KMS-11 (cell line): ENCODE data around the gene GHRH.

Experiments
- H2AFZ ChIP-seq: fragments of 200-600 bp; sonication (generic); 2 replicates; pipeline ENCODE4 v1.6.1; 2016; ENCODE audit warnings: antibody characterized with exemption, mixed run types, low read depth
- H3K27ac ChIP-seq: fragments of 200-600 bp; sonication (generic); 2 replicates; pipeline ENCODE4 v1.6.1; 2016; ENCODE audit warnings: mild to moderate bottlenecking, mixed run types
- H3K27me3 ChIP-seq: fragments of 200-600 bp; sonication (generic); 2 replicates; pipeline ENCODE4 v1.6.1; 2017; ENCODE audit warnings: mild to moderate bottlenecking, low read depth, mixed run types, moderate library complexity; ENCODE audit not compliant: insufficient read depth
- H3K36me3 ChIP-seq: fragments of 200-600 bp; sonication (generic); 2 replicates; pipeline ENCODE4 v1.6.1; 2017; ENCODE audit warnings: mild to moderate bottlenecking, mixed run types; ENCODE audit not compliant: insufficient read depth
- H3K4me1 ChIP-seq: fragments of 200-600 bp; sonication (generic); 2 replicates; pipeline ENCODE4 v1.6.1; 2016; ENCODE audit warnings: mild to moderate bottlenecking, low read depth, mixed run types; ENCODE audit not compliant: poor library complexity, severe bottlenecking
- H3K4me2 ChIP-seq: fragments of 200-600 bp; sonication (generic); 2 replicates; pipeline ENCODE4 v1.7.0; 2016; ENCODE audit warnings: mild to moderate bottlenecking, mixed run types
- H3K4me3 ChIP-seq: fragments of 200-600 bp; sonication (generic); IDR thresholded peaks from 2 replicates; pipeline ENCODE4 v1.6.1; 2017; ENCODE audit warnings: low read depth, low read length, mixed read lengths; ENCODE audit not compliant: insufficient read depth
- H3K79me2 ChIP-seq: fragments of 200-600 bp; sonication (generic); 2 replicates; pipeline ENCODE4 v1.6.1; 2016; ENCODE audit warnings: low read depth, mixed run types; ENCODE audit not compliant: insufficient read depth
- H3K9ac ChIP-seq: fragments of 200-600 bp; sonication (generic); 2 replicates; pipeline ENCODE4 v1.6.1; 2016; ENCODE audit warnings: mild to moderate bottlenecking, mixed run types
- H4K20me1 ChIP-seq: fragments of 200-600 bp; sonication (generic); 2 replicates; pipeline ENCODE4 v1.6.1; 2016; ENCODE audit warnings: mild to moderate bottlenecking, mixed run types; ENCODE audit not compliant: insufficient read depth
- CTCF ChIP-seq: fragments of 200-600 bp; sonication (generic); conservative IDR thresholded peaks from 2 replicates; pipeline ENCODE4 v1.6.1; 2017; ENCODE audit warnings: low read depth, mild to moderate bottlenecking, antibody characterized with exemption, low read length, moderate library complexity, mixed read lengths

GHRH gene

GRCh38 chr20:37298190-37298939 is 36.8 kb upstream of the GHRH start:
- H4K20me1 ChIP-seq, result no peaks in the 10 kb centered on the region
- peaks cover 13% of the 10 kb centered on the region; the same call in 1 of the 2 replicates for H3K79me2 ChIP-seq
- TF ChIP-seq CTCF, result no peak
- no peak overlapping the region for H2AFZ ChIP-seq
- no peak overlapping the region for H3K4me2 ChIP-seq
- peaks cover 9% of the 10 kb centered on the region for H3K4me1 ChIP-seq
- no peak overlapping the region for H3K9ac ChIP-seq
- no peak overlapping the region for H3K27ac ChIP-seq
- H3K36me3 ChIP-seq, result no peaks in the 10 kb centered on the region
- H3K4me3 ChIP-seq, result no peak overlapping the region
- H3K27me3 ChIP-seq, result no peaks in the 10 kb centered on the region

GRCh38 chr20:37297066-37297736 is 35.6 kb upstream of the GHRH start:
- H3K9ac ChIP-seq, result no peak overlapping the region
- no peaks in the 10 kb centered on the region for H4K20me1 ChIP-seq
- H3K4me2 ChIP-seq, result no peak overlapping the region
- no peak overlapping the region for H2AFZ ChIP-seq
- no peaks in the 10 kb centered on the region for H3K36me3 ChIP-seq
- peaks cover 14% of the 10 kb centered on the region; the same call in 1 of the 2 replicates for H3K79me2 ChIP-seq
- H3K27me3 ChIP-seq, result no peaks in the 10 kb centered on the region
- TF ChIP-seq CTCF, result no peak
- no peak overlapping the region for H3K27ac ChIP-seq
- peaks cover 9% of the 10 kb centered on the region for H3K4me1 ChIP-seq
- H3K4me3 ChIP-seq, result no peak overlapping the region

- H3K27ac ChIP-seq, result no peak overlapping the region
Observed at GRCh38 chr20:37296371-37296770, 34.8 kb upstream of the GHRH start.

DNA sequence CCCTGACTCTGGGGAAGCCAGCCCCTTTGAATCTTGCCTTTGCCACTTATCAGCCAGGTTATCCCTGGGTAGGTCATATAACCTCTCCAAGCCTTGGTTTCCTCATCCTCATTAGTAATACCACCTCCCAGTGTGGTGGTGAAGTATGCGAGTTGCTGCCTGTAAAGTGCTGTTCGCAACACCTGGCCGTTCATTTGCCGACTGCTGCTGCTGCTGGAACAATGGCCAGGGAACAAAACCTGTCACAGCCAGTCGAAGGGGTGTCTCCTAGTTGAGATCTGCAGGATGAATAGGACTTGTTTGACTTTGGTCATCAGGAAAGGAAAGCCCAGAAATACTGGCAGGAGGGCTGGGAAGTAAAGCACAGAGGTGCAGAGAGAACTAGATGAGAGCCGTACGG is 34.0 kb upstream of the GHRH start:
- no peak for TF ChIP-seq CTCF
- H3K4me3 ChIP-seq, result no peak overlapping the region
- peaks cover 10% of the 10 kb centered on the region for H3K4me1 ChIP-seq
- peaks cover 27% of the 10 kb centered on the region for H3K79me2 ChIP-seq
- no peaks in the 10 kb centered on the region for H3K36me3 ChIP-seq
- H3K4me2 ChIP-seq, result no peak overlapping the region
- H3K27ac ChIP-seq, result no peak overlapping the region
- H4K20me1 ChIP-seq, result no peaks in the 10 kb centered on the region
- no peak overlapping the region for H3K9ac ChIP-seq
- no peaks in the 10 kb centered on the region for H3K27me3 ChIP-seq
- no peak overlapping the region for H2AFZ ChIP-seq

More at GRCh38 chr20:37296371-37296770, 34.8 kb upstream of the GHRH start:
- Histone ChIP-seq H2AFZ (no peak overlapping the region), H3K4me1 (peaks cover 9% of the 10 kb centered on the region), H3K36me3 (no peaks in the 10 kb centered on the region), H3K9ac (no peak overlapping the region), H3K4me2 (no peak overlapping the region), H3K27me3 (no peaks in the 10 kb centered on the region), H3K4me3 (no peak overlapping the region), H3K79me2 (peaks cover 22% of the 10 kb centered on the region; the same call in 1 of the 2 replicates), H4K20me1 (no peaks in the 10 kb centered on the region)
- no peak for TF ChIP-seq CTCF
